WTC11 (cell line): ENCODE measurements around the gene ATXN10. TPM values are rescaled to one million over a fixed set of nuclear protein-coding genes. Genes with fewer than 3 reads are reported as not detected.

Experiments used
- ATAC-seq: fragments of 200-7000 bp; cut with Tn5 transposase; 2 replicates; pipeline ENCODE4 v1.10.0; 2021; ENCODE audit warnings: mild to moderate bottlenecking, moderate library complexity
- CTCF ChIA-PET: fragments of 300-600 bp; sonication (Branson Sonifier 250); formaldehyde crosslinking; loops from one replicate; lab custom pipeline; 2021; ENCODE audit warnings: antibody characterized with exemption; lab: Charles Lee
- POLR2A ChIA-PET: fragments of 350-600 bp; sonication (Branson Sonifier 250); formaldehyde crosslinking; loops from one replicate; lab custom pipeline; 2021; ENCODE audit warnings: antibody characterized with exemption; lab: Charles Lee
- DNase-seq: peaks from one replicate; pipeline ENCODE4 v3.0.0; 2021; ENCODE audit warnings: low spot score
- H3K27ac Mint-ChIP-seq: 2 replicates; pipeline ENCODE4 v1.8.0; 2021; ENCODE audit warnings: mixed read lengths
- H3K27me3 Mint-ChIP-seq: 2 replicates; pipeline ENCODE4 v1.8.0; 2021; ENCODE audit warnings: low read depth, mild to moderate bottlenecking, moderate library complexity, mixed read lengths
- H3K36me3 Mint-ChIP-seq: 2 replicates; pipeline ENCODE4 v1.8.0; 2021; ENCODE audit warnings: mixed read lengths
- H3K4me1 Mint-ChIP-seq: 2 replicates; pipeline ENCODE4 v1.8.0; 2022; ENCODE audit warnings: mixed read lengths
- H3K4me3 Mint-ChIP-seq: 2 replicates; pipeline ENCODE4 v1.8.0; 2021; ENCODE audit warnings: mild to moderate bottlenecking, moderate library complexity, mixed read lengths
- H3K9me3 Mint-ChIP-seq: 2 replicates; pipeline ENCODE4 v1.8.0; 2021; ENCODE audit warnings: mixed read lengths
- ATF3 ChIP-seq: sonication (generic); formaldehyde crosslinking; conservative IDR thresholded peaks from 2 replicates; pipeline ENCODE4 v1.8.1; 2022; ENCODE audit warnings: mild to moderate bottlenecking, missing genetic modification reagents
- ATF6 ChIP-seq: sonication (generic); formaldehyde crosslinking; IDR thresholded peaks from 2 replicates; pipeline ENCODE4 v1.8.1; 2023; ENCODE audit warnings: mild to moderate bottlenecking, missing genetic modification reagents
- CDX4 ChIP-seq: fragments of 250-450 bp; sonication (Bioruptor Pico); IDR thresholded peaks from 2 replicates; pipeline ENCODE4 v1.9.0; 2021; ENCODE audit warnings: moderate library complexity, mild to moderate bottlenecking, inconsistent platforms, borderline replicate concordance
- CREB1 ChIP-seq: sonication (generic); formaldehyde crosslinking; IDR thresholded peaks from 2 replicates; pipeline ENCODE4 v1.8.0; 2023; ENCODE audit warnings: mild to moderate bottlenecking, missing genetic modification reagents
- CREM ChIP-seq: sonication (generic); formaldehyde crosslinking; IDR thresholded peaks from 2 replicates; pipeline ENCODE4 v1.8.1; 2022; ENCODE audit warnings: mild to moderate bottlenecking, missing genetic modification reagents, moderate library complexity
- CTCF ChIP-seq: fragments of 200-600 bp; IDR thresholded peaks from 2 replicates; pipeline ENCODE4 v1.8.0; 2022; ENCODE audit warnings: antibody characterized with exemption
- ELF4 ChIP-seq: sonication (generic); formaldehyde crosslinking; IDR thresholded peaks from 2 replicates; pipeline ENCODE4 v1.8.1; 2022; ENCODE audit warnings: low read depth, mild to moderate bottlenecking, moderate library complexity, missing genetic modification reagents
- ERG ChIP-seq: fragments of 250-450 bp; sonication (Bioruptor Pico); IDR thresholded peaks from 2 replicates; pipeline ENCODE4 v1.8.0; 2021; ENCODE audit warnings: mild to moderate bottlenecking
- ESRRA ChIP-seq: sonication (generic); formaldehyde crosslinking; IDR thresholded peaks from 2 replicates; pipeline ENCODE4 v1.8.1; 2022; ENCODE audit warnings: mild to moderate bottlenecking, missing genetic modification reagents, borderline replicate concordance
- GTF2I ChIP-seq: fragments of 250-450 bp; sonication (Bioruptor Pico); conservative IDR thresholded peaks from 2 replicates; pipeline ENCODE4 v1.4.0; 2021; ENCODE audit warnings: mild to moderate bottlenecking
- HMGXB4 ChIP-seq: sonication (generic); formaldehyde crosslinking; IDR thresholded peaks from 2 replicates; pipeline ENCODE4 v1.8.1; 2023; ENCODE audit warnings: mild to moderate bottlenecking, moderate library complexity, missing genetic modification reagents
- IRF1 ChIP-seq: sonication (generic); formaldehyde crosslinking; IDR thresholded peaks from 2 replicates; pipeline ENCODE4 v1.8.0; 2023; ENCODE audit warnings: missing genetic modification reagents
- JUN ChIP-seq: sonication (generic); formaldehyde crosslinking; IDR thresholded peaks from 2 replicates; pipeline ENCODE4 v1.8.0; 2023; ENCODE audit warnings: mild to moderate bottlenecking, missing genetic modification reagents
- MLX ChIP-seq: sonication (generic); formaldehyde crosslinking; IDR thresholded peaks from 2 replicates; pipeline ENCODE4 v1.8.1; 2023; ENCODE audit warnings: mild to moderate bottlenecking, missing genetic modification reagents, moderate library complexity
- MYBL2 ChIP-seq: sonication (generic); formaldehyde crosslinking; IDR thresholded peaks from 2 replicates; pipeline ENCODE4 v1.8.1; 2023; ENCODE audit warnings: mild to moderate bottlenecking, moderate library complexity, missing genetic modification reagents
- NR2C2 ChIP-seq: sonication (generic); formaldehyde crosslinking; IDR thresholded peaks from 2 replicates; pipeline ENCODE4 v1.8.0; 2022; ENCODE audit warnings: mild to moderate bottlenecking, missing genetic modification reagents
- ZBTB21 ChIP-seq: sonication (generic); formaldehyde crosslinking; IDR thresholded peaks from 2 replicates; pipeline ENCODE4 v1.8.1; 2023; ENCODE audit warnings: mild to moderate bottlenecking, missing genetic modification reagents, borderline replicate concordance
- ZNF138 ChIP-seq: sonication (generic); formaldehyde crosslinking; conservative IDR thresholded peaks from 2 replicates; pipeline ENCODE4 v1.8.1; 2022; ENCODE audit warnings: mild to moderate bottlenecking, moderate library complexity, missing genetic modification reagents
- ZNF423 ChIP-seq: fragments of 250-450 bp; sonication (Bioruptor Pico); IDR thresholded peaks from 2 replicates; pipeline ENCODE4 v2.1.2; 2022; ENCODE audit warnings: mild to moderate bottlenecking, moderate library complexity
- ZNF512 ChIP-seq: sonication (generic); formaldehyde crosslinking; IDR thresholded peaks from 2 replicates; pipeline ENCODE4 v1.8.1; 2022; ENCODE audit warnings: missing genetic modification reagents, borderline replicate concordance
- total RNA-seq: library from RNA; stranded (reverse); gene quantifications from 3 replicates; pipeline ENCODE4 v1.2.3, GENCODE V29; 2021

The ATXN10 gene
- total RNA-seq, 1 experiment from 2014 or later, result 185 TPM

- Mint-ChIP-seq H3K27me3 (no peaks in the 10 kb centered on the region), H3K9me3 (no peaks in the 10 kb centered on the region), H3K4me3 (no peak overlapping the region), H3K4me1 (peaks cover 20% of the 10 kb centered on the region), H3K27ac (no peak overlapping the region), H3K36me3 (no peaks in the 10 kb centered on the region)
- POLR2A ChIA-PET, result no interaction called here
- CTCF ChIA-PET, result interaction anchor here (0.7 to 1.7 kb wide), 2 partner anchors 29 to 171 kb away, joined by 3 to 6 read pairs; no protein-coding TSS in a partner anchor
- TF ChIP-seq IRF1, result no peak
- no peak for TF ChIP-seq ZBTB21 (CRISPR knock-in tag)
- no peak for TF ChIP-seq ERG (CRISPR knock-in tag)
- TF ChIP-seq GTF2I (CRISPR knock-in tag), result no peak
- ATAC-seq (no peak), DNase-seq (no peak)
Measured at GRCh38 chr22:45834795-45835194, 163.2 kb downstream of the ATXN10 start.

GRCh38 chr22:45836418-45837169 lies 165.0 kb downstream of the ATXN10 start:
- ATAC-seq, result no peak
- Mint-ChIP-seq H3K27ac (no peak overlapping the region), H3K4me1 (peaks cover 16% of the 10 kb centered on the region), H3K27me3 (no peaks in the 10 kb centered on the region), H3K4me3 (no peak overlapping the region), H3K9me3 (no peaks in the 10 kb centered on the region), H3K36me3 (no peaks in the 10 kb centered on the region)
- POLR2A ChIA-PET, result no interaction called here
- CTCF ChIA-PET, result no interaction called here
- no peak for DNase-seq
- TF ChIP-seq NR2C2 (CRISPR knock-in tag) (no peak), ATF3 (CRISPR knock-in tag) (no peak), ZNF423 (CRISPR knock-in tag) (peak; percentile 27; the same call in 1 of the 2 replicates)

GRCh38 chr22:45837508-45837907 lies 165.9 kb downstream of the ATXN10 start:
- Mint-ChIP-seq H3K27ac (no peak overlapping the region), H3K4me3 (no peak overlapping the region), H3K27me3 (no peaks in the 10 kb centered on the region), H3K36me3 (no peaks in the 10 kb centered on the region), H3K9me3 (no peaks in the 10 kb centered on the region), H3K4me1 (peaks cover 14% of the 10 kb centered on the region)
- POLR2A ChIA-PET, result no interaction called here
- CTCF ChIA-PET, result interaction anchor here (1.7 kb wide), 1 partner anchor 27 kb away, joined by 8 read pairs; no protein-coding TSS in a partner anchor
- no peak for ATAC-seq
- DNase-seq, result no peak
- TF ChIP-seq MYBL2 (CRISPR knock-in tag) (no peak), ZNF512 (CRISPR knock-in tag) (no peak), MLX (CRISPR knock-in tag) (no peak), CREB1 (CRISPR knock-in tag) (no peak), ELF4 (CRISPR knock-in tag) (no peak), NR2C2 (CRISPR knock-in tag) (no peak), ATF6 (CRISPR knock-in tag) (no peak), ZNF138 (CRISPR knock-in tag) (no peak), JUN (no peak), HMGXB4 (CRISPR knock-in tag) (no peak), GTF2I (CRISPR knock-in tag) (no peak), ESRRA (CRISPR knock-in tag) (no peak), CREM (CRISPR knock-in tag) (no peak), CDX4 (no peak), CTCF (no peak)
